IPS-NIHi7 (cell line): ENCODE data around the gene TMEM131.
"Not testable (repeated sequence)": the region's sequence is repeated elsewhere in the genome, so short reads cannot be mapped to it uniquely, and the experiment has no call there.

Source experiments
- DNase-seq: peaks from one replicate; pipeline ENCODE4 v3.0.0; 2012; ENCODE audit warnings: mixed read lengths; ENCODE audit errors: extremely low spot score

The TMEM131 gene

GRCh38 chr2:97913846-97914245, 81.9 kb downstream of the TMEM131 start:
- no peak for DNase-seq

- no peak for DNase-seq
These were observed 83.7 kb downstream of the TMEM131 start for GRCh38 chr2:97911922-97912575.

GRCh38 chr2:97911206-97911921, 84.4 kb downstream of the TMEM131 start:
- no peak for DNase-seq

DNA sequence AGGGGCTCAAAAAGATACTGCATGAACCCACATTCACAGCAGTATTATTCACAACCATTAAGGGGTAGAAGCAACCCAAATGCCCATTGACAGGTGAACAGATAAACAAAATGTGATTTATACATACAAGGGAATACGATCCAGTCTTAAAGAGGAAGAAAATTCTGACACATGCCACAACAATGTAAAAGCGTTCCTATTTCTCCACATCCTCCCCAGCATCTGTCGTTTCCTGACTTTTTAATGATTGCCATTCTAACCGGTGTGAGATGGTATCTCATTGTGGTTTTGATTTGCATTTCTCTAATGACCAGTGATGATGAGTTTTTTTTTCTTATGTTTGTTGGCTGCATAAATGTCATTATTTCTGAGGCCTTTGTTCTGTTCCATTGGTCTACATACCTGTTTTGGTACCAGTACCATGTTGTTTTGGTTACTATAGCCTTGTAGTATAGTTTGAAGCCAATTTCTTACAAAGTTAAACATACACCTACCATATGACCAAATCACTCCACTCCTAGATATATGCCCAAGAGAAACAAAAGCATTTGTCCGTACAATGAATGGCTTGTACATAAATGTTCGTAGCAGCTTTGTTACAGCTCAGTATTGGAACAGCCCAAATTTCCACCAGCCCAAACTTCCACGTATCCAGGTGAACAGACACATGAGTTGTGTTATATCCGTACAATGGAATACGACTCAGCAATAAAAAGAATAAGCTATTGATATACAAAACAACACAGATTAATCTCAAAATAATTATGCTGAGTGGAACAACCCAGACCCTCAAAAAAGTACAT, 85.1 kb downstream of the TMEM131 start:
- no peak for DNase-seq

DNA sequence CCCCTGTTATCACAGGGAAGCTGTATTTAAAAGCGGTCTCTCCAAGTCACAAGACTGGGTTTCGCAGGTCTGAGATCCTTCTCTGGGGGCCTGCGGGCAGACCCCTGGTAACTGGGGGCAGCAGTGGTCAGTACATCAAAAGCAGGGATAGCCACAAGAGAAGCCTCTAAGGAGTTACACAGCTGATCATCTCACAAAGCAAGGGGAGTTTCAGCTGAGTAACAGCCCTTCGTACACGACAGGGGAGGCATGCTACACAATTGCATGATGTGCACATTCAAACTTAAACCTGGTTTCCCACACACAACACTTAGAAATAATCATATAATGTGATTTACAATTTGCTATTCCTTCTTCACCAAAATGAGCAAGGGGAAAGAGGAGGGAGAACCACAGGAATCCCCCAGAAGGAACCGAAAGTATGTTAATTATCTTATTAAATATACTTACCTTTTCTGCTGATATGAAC, 87.5 kb downstream of the TMEM131 start:
- no peak for DNase-seq

- DNase-seq, result no peak
These were observed 88.2 kb downstream of the TMEM131 start for GRCh38 chr2:97907369-97908100.

DNA sequence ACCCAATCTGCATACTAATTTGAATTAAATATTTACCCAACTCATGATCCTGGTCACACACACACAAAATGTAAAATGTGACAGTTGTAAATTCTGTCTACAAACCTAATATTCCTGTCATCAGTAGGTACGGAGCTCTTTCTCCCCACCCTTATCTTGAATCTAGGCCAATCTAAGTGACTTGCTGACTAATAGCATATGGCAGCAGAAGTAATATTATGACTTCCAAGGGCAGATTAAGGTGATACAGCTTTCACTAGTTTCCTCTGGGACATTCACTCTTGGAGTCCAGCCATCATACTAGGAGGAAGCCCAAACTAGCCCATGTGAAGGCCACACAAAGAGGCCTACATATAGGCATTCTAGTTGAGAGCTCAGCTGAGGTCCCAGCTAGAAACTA, 89.4 kb downstream of the TMEM131 start:
- no peak for DNase-seq

- DNase-seq, result no peak
These were observed 90.5 kb downstream of the TMEM131 start for GRCh38 chr2:97905294-97905693.

DNA sequence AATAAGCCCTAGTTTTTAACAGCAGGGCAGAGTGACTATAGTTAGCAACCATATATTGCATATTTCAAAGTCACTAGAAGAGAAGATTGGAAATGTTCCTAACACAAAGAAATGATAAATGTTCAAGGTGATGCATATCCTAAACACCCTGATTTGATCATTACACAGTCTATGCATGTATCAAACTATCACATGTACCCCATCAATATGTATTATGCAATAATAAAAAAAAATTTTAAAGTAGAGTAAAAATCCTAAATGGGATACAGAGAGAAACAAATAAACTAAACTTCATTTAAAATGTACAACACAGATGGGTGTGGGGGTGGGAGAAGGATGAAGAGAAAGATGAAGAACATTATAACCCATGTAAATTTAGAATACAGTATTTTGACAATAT, 93.9 kb downstream of the TMEM131 start:
- no peak for DNase-seq

DNA sequence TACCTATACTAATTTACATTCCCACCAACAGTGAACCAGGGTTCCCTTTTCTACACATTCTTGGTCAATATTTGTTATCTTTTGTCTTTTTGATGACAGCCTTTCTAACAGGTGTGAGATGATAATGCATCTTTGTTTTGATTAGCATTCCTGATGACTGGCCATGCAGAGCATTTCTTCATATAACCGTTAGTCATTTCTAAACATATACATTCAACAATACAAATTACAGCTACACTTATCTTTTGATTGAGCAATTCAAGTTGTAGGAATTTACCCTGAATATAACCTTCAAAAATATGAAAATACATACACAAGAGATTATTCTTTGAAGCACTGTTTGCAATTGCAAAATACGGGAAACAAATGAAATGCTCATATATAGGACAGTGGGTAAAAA, 94.9 kb downstream of the TMEM131 start:
- no peak for DNase-seq

DNA sequence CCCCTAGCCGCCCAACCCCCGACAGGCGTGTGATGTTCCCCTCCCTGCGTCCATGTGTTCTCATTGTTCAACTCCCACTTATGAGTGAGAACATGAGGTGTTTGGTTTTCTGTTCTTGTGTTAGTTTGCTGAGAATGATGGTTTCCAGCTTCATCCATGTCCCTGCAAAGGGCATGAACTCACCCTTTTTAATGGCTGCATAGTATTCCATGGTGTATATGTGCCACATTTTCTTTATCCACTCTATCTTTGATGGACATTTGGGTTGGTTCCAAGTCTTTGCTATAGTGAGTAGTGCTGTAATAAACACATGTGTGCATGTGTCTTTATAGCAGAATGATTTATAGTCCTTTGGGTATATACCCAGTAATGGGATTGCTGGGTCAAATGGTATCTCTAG, 102.7 kb downstream of the TMEM131 start:
- not testable (repeated sequence) for DNase-seq

- no peak for DNase-seq
These were observed 104.1 kb downstream of the TMEM131 start for GRCh38 chr2:97891611-97892010.

- no peak for DNase-seq
These were observed 106.6 kb downstream of the TMEM131 start for GRCh38 chr2:97889156-97889555.

DNA sequence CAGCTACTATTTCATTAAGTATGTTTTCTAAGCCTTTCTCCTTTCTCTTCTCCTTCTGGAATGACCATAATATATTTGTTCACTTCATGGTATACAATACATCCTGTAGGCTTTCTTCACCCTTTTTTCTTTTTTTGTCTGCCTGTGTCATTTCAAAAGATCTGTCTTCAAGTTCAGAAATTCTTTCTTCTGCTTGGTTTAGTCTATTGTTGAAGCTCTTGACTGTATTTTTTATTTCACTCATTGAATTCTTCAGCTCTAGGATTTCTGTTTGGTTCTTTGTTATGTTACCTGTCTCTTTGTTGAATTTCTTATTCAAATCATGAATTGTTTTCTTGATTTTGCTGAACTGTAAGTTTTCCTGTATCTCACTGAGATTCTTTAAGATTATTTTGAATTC, 109.9 kb downstream of the TMEM131 start:
- DNase-seq, result no peak

GRCh38 chr2:97880334-97880733, 115.4 kb downstream of the TMEM131 start:
- no peak for DNase-seq

- no peak for DNase-seq
These were observed 116.9 kb downstream of the TMEM131 start for GRCh38 chr2:97878865-97879264.

DNA sequence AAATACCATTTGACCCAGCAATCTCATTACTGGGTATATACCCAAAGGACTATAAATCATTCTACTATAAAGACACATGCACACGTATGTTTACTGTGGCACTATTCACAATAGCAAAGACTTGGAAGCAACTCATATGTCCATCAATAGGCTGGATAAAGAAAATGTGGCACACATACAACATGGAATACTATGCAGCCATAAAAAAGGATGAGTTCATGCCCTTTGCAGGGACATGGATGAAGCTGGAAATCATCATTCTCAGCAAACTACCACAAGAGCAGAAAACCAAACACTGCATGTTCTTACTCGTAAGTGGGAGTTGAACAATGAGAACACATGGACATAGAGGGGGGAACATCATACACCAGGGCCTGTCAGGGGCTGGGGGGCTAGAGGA, 117.4 kb downstream of the TMEM131 start:
- DNase-seq, result not testable (repeated sequence)

DNA sequence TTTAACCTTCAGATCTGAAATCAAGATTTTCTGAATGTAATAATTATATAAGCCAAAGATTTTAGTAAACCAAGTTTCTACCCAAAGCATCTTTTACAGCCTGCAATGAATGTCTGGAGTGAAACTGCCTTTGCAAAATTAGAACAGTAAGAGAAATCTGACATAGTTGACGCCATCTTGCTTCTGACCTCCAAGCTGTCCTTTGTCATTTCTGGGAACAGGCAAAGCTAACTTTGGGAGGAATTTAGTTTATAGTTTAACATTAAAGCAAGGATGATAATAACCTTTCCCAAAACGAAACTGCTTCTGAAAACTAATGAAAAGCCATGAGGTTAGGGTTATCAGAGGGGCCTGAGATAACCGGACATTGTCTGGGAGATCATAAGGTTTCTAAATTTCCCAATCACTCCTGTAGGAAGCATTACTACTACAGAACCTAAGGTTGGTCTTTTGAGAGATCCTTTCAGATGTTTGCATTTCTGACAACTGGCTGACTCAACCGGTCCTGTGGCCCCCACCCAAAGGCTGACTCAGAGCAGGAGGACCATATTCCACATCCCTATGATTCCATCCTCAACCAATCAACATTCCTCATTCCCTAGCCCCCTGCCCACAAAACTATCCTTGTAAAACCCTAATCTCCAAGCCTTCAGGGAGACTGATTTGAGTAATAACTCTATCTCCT, 124.5 kb downstream of the TMEM131 start:
- no peak for DNase-seq

GRCh38 chr2:97870396-97870843, 125.3 kb downstream of the TMEM131 start:
- no peak for DNase-seq

DNA sequence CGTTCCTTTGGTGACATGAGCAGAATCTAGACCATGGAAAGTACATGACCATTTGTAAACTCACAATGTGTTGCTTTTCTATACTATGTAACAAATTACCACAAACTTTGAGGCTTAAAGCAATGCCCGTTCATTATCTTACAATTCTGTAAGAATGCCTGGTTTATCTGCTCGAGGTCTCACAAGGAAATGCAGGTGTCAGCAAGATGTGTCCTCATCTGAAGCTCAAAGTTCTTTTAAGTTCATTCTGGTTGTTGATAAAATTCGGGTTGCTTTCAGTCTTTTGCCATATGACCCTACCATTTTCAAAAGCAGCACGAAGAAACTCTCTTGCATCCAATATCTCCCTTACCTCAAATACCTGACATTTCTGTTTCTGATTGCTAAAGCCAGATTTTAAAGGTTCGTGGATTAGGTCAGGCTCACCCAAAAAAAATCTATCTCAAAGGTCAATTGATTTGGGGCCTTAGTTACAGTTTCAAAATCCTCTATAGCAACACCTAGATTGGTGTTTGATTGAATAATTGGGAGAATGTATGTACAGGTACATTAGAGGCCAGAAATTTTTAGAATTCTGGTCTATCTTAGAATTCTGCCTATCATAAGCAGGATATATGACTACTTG, 125.9 kb downstream of the TMEM131 start:
- DNase-seq, result no peak
